ENCODE measurements around the gene PDZD4.

Gene PDZD4

DNA sequence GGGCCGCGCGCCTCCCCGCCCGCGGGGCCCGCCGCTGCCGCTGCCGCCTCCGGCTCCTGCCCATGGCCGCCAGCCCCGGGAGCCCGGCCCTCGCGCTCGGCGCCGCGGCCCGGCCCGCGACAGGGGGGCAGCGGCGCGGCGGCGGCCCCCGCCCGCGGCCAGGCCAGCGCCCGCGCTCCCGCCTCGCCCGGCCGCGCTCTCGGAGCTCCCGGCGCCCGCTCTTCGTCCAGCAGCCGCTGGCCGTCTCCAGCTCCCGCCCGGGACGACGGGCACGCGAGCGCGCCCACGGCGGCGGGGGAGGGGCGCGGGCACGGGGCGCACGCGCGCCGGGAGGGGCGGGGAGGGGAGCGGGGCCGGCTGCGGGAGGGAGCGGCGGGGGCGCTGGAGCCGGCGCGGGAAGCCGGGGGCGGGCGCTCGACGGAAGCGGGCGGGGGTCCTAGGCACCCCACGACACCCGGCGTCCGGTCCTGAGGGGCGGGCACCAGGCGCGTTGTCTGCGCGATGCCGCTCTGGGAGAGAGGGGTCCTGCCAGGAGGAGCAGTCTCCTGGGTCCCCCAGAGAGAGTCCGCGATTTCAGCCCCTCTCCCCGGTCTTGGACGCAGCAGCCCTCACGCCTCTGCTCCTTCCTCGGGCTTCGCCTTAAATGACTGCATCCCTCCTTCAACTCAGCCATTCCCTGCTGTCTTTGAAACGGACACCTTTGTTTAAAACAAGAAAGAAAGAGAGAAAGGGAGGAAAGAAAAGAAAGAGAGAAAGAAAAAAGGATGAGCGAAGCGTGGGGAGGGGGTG lies 490 bp upstream of the PDZD4 start:
- H3K4me1 ChIP-seq (ENCODE audit: control insufficient read depth in 1 of 2, insufficient read depth in 1 of 2, low read depth in 1 of 2, low read length in 1 of 2), result no peaks in the 10 kb centered on the region
- H3K27ac ChIP-seq, result no peak overlapping the region
- H3K27me3 ChIP-seq, result peaks cover 92% of the 10 kb centered on the region
- H3K36me3 ChIP-seq, result no peaks in the 10 kb centered on the region
- no peak overlapping the region for H3K4me3 ChIP-seq (ENCODE audit: low read depth in 1 of 2, low read length in 1 of 2)
- H3K9me3 ChIP-seq, result no peaks in the 10 kb centered on the region
- TF ChIP-seq, protein P1, sequence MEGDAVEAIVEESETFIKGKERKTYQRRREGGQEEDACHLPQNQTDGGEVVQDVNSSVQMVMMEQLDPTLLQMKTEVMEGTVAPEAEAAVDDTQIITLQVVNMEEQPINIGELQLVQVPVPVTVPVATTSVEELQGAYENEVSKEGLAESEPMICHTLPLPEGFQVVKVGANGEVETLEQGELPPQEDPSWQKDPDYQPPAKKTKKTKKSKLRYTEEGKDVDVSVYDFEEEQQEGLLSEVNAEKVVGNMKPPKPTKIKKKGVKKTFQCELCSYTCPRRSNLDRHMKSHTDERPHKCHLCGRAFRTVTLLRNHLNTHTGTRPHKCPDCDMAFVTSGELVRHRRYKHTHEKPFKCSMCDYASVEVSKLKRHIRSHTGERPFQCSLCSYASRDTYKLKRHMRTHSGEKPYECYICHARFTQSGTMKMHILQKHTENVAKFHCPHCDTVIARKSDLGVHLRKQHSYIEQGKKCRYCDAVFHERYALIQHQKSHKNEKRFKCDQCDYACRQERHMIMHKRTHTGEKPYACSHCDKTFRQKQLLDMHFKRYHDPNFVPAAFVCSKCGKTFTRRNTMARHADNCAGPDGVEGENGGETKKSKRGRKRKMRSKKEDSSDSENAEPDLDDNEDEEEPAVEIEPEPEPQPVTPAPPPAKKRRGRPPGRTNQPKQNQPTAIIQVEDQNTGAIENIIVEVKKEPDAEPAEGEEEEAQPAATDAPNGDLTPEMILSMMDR (IDR thresholded peaks at IDR 0.05), result no peak

DNA sequence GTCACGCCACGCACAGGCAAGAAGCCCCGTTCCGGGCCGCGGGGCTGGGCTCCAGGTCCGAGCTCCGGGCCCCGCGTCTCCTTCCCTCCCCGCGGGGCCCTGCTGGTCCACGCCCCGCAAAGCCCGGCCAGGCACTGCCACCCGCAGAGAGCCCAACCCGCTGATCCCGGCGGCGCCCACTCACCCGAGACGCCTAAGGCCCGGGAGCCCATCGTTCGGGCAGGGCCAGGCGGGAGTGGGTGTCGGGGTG lies 870 bp downstream of the PDZD4 start:
- Histone ChIP-seq H3K27ac (no peak overlapping the region), H3K4me3 (ENCODE audit: low read depth in 1 of 2, low read length in 1 of 2) (no peak overlapping the region), H3K36me3 (no peaks in the 10 kb centered on the region), H3K27me3 (peaks cover 93% of the 10 kb centered on the region), H3K9me3 (no peaks in the 10 kb centered on the region), H3K4me1 (ENCODE audit: control insufficient read depth in 1 of 2, insufficient read depth in 1 of 2, low read depth in 1 of 2, low read length in 1 of 2) (no peaks in the 10 kb centered on the region)
- TF ChIP-seq, protein P1 (IDR thresholded peaks at IDR 0.05), result no peak

DNA sequence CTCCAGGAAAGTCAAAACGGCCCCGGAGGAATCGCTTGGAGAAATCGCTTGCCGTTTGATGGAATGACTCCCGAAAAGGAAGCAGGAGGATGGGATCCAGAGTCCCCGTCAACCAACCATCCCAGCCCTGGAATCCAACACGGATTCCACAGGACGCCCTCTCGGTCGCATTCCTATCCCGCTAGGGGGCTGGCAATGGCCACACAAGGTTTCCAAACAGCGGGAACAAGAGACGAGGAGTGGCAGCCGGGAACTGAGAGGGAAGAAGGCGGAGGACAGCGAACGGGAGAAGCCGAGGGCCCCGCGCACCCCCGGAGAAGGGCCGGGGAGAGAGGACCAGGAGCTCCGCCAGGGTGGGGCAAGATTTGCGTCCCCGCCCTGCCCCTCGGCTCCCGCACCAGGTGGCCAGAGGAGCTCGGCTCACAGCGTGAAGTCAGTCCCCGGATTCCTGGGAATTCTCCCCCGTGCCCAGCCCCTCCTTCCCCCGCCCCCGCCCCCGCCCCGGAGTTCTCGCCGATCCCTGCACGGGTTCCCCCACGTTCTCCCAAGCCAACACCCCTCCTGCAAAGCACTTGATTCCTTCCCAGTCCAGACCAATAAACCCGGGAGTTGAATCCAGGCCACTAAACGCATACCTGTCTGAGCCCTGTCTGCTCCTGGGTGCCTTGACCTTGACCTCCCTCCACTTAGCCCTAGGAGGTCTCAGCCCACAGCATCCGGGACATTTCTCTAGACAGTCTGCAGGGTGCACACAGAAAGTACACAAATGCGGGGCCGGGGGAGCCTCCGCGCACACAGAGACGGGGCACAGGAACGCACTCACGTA lies 1.4 kb downstream of the PDZD4 start:
- TF ChIP-seq, protein P1 (IDR thresholded peaks at IDR 0.05), result no peak
- Histone ChIP-seq H3K27ac (no peak overlapping the region), H3K36me3 (no peaks in the 10 kb centered on the region), H3K27me3 (peaks cover 94% of the 10 kb centered on the region), H3K9me3 (no peaks in the 10 kb centered on the region), H3K4me3 (ENCODE audit: low read depth in 1 of 2, low read length in 1 of 2) (no peak overlapping the region), H3K4me1 (ENCODE audit: control insufficient read depth in 1 of 2, insufficient read depth in 1 of 2, low read depth in 1 of 2, low read length in 1 of 2) (no peaks in the 10 kb centered on the region)

DNA sequence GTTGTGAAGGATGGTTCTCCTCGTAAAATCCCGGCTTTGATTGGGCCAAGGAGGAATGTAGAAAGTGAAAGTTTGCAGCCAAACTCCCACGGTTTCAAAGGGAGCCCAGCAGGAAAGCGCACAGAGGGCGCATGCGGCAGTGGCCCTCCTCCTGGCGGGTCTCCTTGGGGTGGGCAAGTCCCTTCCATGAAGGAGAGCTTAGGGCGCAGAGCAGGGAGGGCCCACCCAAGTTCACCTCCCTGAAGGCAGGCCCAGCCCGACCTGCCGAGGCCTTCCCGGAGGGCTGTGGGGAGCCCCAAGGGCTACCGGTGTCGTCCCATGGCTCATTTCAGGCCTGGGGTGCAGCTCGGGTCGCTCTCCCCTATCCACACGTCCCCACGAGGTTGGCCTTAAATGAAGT lies 2.0 kb downstream of the PDZD4 start:
- Histone ChIP-seq H3K36me3 (no peaks in the 10 kb centered on the region), H3K4me1 (ENCODE audit: control insufficient read depth in 1 of 2, insufficient read depth in 1 of 2, low read depth in 1 of 2, low read length in 1 of 2) (no peaks in the 10 kb centered on the region), H3K27me3 (peaks cover 96% of the 10 kb centered on the region), H3K4me3 (ENCODE audit: low read depth in 1 of 2, low read length in 1 of 2) (no peak overlapping the region), H3K27ac (no peak overlapping the region), H3K9me3 (no peaks in the 10 kb centered on the region)
- TF ChIP-seq, protein P1 (IDR thresholded peaks at IDR 0.05), result no peak

DNA sequence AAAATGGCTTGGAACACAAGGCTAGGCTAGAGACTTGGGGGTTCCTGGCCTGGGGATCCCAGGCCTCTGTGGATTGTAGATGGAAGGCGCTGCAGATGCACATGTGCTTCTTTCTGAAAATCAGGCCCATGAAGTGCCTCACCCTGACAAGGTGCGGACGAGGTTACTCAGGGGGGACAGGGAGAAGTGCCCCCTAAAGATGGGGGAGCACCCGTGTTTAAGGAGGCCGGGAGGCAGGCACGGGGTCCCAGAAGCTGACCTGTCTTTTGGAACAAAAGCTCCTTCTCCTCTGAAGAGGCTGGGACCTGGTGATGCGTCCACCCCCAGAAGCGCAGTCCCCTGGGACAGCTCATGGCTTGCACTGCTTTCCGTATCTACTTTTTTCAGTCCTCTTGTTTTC lies 2.4 kb downstream of the PDZD4 start:
- no peaks in the 10 kb centered on the region for H3K36me3 ChIP-seq
- H3K27me3 ChIP-seq, result peaks cover 93% of the 10 kb centered on the region
- H3K27ac ChIP-seq, result no peak overlapping the region
- TF ChIP-seq, protein P1 (IDR thresholded peaks at IDR 0.05), result no peak
- no peaks in the 10 kb centered on the region for H3K9me3 ChIP-seq
- no peak overlapping the region for H3K4me3 ChIP-seq (ENCODE audit: low read depth in 1 of 2, low read length in 1 of 2)
- no peaks in the 10 kb centered on the region for H3K4me1 ChIP-seq (ENCODE audit: control insufficient read depth in 1 of 2, insufficient read depth in 1 of 2, low read depth in 1 of 2, low read length in 1 of 2)

Data from neutrophil (primary cell).